Measurements from ENCODE around the gene RNF126.

RNF126 gene

DNA sequence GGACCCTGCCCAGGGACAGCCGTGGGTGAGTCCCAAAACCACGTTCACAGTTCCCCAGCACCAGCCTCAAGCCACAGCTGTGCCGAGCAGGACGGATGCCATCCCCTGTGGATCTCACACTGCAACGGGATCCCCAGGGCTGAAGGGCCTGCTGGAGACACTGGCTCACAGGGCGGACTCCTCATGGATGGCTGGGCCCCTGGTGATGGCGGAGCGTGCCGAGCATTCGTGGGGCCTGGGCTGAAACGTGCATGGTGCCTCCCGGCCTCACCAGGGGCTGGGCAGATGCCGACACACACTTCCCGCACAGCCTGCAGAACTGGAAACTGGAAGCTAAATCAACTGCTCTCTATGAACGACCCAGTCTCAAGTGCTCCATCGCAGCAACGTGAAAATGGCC is 9.6 kb downstream of the RNF126 start:
- H3K18ac ChIP-seq (ENCODE audit: low read length) = no peak overlapping the region
- WGBS, 2 donors (ENCODE audit: extremely low coverage in 2 of 2, insufficient read length in 2 of 2, insufficient replicate concordance in 1 of 2) = no CpG with 5 or more reads among the region's 17 CpGs
- no peak overlapping the region for H4K8ac ChIP-seq (ENCODE audit: low read depth, low read length)
- no peak overlapping the region for H3K4me2 ChIP-seq (ENCODE audit: insufficient read depth, low read length, poor library complexity, severe bottlenecking)
- H2BK15ac ChIP-seq (ENCODE audit: low read length) = no peak overlapping the region
- no peak for DNase-seq (ENCODE audit: low spot score)
- peak overlapping the region; percentile 13 for H2AK5ac ChIP-seq (ENCODE audit: low read depth, low read length)
- peak overlapping the region; percentile 65 for H3K23ac ChIP-seq (ENCODE audit: low read depth, low read length, poor library complexity)
- no peaks in the 10 kb centered on the region for H3K9me3 ChIP-seq (replicated peaks in 1 of 2; ENCODE audit: control insufficient read depth in 2 of 2, insufficient read depth in 1 of 2, low read depth in 1 of 2, low read length in 2 of 2)
- peaks cover 8 to 69% of the 10 kb centered on the region in 2 donors for H3K36me3 ChIP-seq (replicated peaks in 1 of 2; ENCODE audit: control insufficient read depth in 2 of 2, insufficient read depth in 2 of 2, low read length in 2 of 2)
- no peak overlapping the region for H3K9ac ChIP-seq (ENCODE audit: low read depth, low read length, poor library complexity)
- no peaks in the 10 kb centered on the region for H3K4me1 ChIP-seq (ENCODE audit: control insufficient read depth in 2 of 2, insufficient read depth in 1 of 2, low read depth in 1 of 2, low read length in 2 of 2)
- no peak overlapping the region for H2BK12ac ChIP-seq (ENCODE audit: low read length)
- H2BK120ac ChIP-seq (ENCODE audit: low read depth, low read length) = no peak overlapping the region
- no peak overlapping the region for H4K91ac ChIP-seq (ENCODE audit: low read depth, low read length, poor library complexity)
- H3K27ac ChIP-seq (replicated peaks; ENCODE audit: low read length) = no peak overlapping the region
- no peak overlapping the region for H3K14ac ChIP-seq (ENCODE audit: low read length)
- peaks cover 51% of the 10 kb centered on the region for H3K79me1 ChIP-seq (ENCODE audit: low read depth, low read length)
- H2AFZ ChIP-seq (ENCODE audit: low read length) = no peak overlapping the region
- H3K4me3 ChIP-seq (ENCODE audit: low read length in 2 of 2) = no peak overlapping the region
- H3K4ac ChIP-seq (ENCODE audit: low read length) = no peak overlapping the region
- H2BK5ac ChIP-seq (ENCODE audit: low read length) = peak overlapping the region; percentile 24
- H3K27me3 ChIP-seq (ENCODE audit: control insufficient read depth in 3 of 3, insufficient read depth in 3 of 3, low read depth in 1 of 3, low read length in 3 of 3) = no peaks in the 10 kb centered on the region

GRCh38 chr19:652467-653389 is 10.3 kb downstream of the RNF126 start:
- Histone ChIP-seq H3K18ac (ENCODE audit: low read length) (no peak overlapping the region), H3K9ac (ENCODE audit: low read depth, low read length, poor library complexity) (peak overlapping the region; percentile 30), H2BK12ac (ENCODE audit: low read length) (no peak overlapping the region), H4K91ac (ENCODE audit: low read depth, low read length, poor library complexity) (no peak overlapping the region), H2BK15ac (ENCODE audit: low read length) (no peak overlapping the region), H3K9me3 (replicated peaks in 1 of 2; ENCODE audit: control insufficient read depth in 2 of 2, insufficient read depth in 1 of 2, low read depth in 1 of 2, low read length in 2 of 2) (no peaks in the 10 kb centered on the region), H3K27ac (replicated peaks; ENCODE audit: low read length) (no peak overlapping the region), H3K36me3 (replicated peaks in 1 of 2; ENCODE audit: control insufficient read depth in 2 of 2, insufficient read depth in 2 of 2, low read length in 2 of 2) (peaks cover 11 to 68% of the 10 kb centered on the region in 2 donors), H3K14ac (ENCODE audit: low read length) (no peak overlapping the region), H3K23ac (ENCODE audit: low read depth, low read length, poor library complexity) (peak overlapping the region; percentile 65), H3K4ac (ENCODE audit: low read length) (no peak overlapping the region), H2BK120ac (ENCODE audit: low read depth, low read length) (no peak overlapping the region), H3K79me1 (ENCODE audit: low read depth, low read length) (peaks cover 47% of the 10 kb centered on the region), H4K8ac (ENCODE audit: low read depth, low read length) (no peak overlapping the region), H3K4me3 (ENCODE audit: low read length in 2 of 2) (no peak overlapping the region), H3K4me1 (ENCODE audit: control insufficient read depth in 2 of 2, insufficient read depth in 1 of 2, low read depth in 1 of 2, low read length in 2 of 2) (no peaks in the 10 kb centered on the region), H2AFZ (ENCODE audit: low read length) (no peak overlapping the region), H3K27me3 (ENCODE audit: control insufficient read depth in 3 of 3, insufficient read depth in 3 of 3, low read depth in 1 of 3, low read length in 3 of 3) (no peaks in the 10 kb centered on the region), H2BK5ac (ENCODE audit: low read length) (no peak overlapping the region), H3K4me2 (ENCODE audit: insufficient read depth, low read length, poor library complexity, severe bottlenecking) (no peak overlapping the region), H2AK5ac (ENCODE audit: low read depth, low read length) (no peak overlapping the region)
- WGBS, 2 donors (ENCODE audit: extremely low coverage in 2 of 2, insufficient read length in 2 of 2, insufficient replicate concordance in 1 of 2) = no CpG with 5 or more reads among the region's 54 CpGs
- DNase-seq (ENCODE audit: low spot score) = no peak

- no CpG with 5 or more reads among the region's 24 CpGs for WGBS, 2 donors (ENCODE audit: extremely low coverage in 2 of 2, insufficient read length in 2 of 2, insufficient replicate concordance in 1 of 2)
- no peak overlapping the region for H3K18ac ChIP-seq (ENCODE audit: low read length)
Observed at GRCh38 chr19:651991-652390, 11.0 kb downstream of the RNF126 start.

DNA sequence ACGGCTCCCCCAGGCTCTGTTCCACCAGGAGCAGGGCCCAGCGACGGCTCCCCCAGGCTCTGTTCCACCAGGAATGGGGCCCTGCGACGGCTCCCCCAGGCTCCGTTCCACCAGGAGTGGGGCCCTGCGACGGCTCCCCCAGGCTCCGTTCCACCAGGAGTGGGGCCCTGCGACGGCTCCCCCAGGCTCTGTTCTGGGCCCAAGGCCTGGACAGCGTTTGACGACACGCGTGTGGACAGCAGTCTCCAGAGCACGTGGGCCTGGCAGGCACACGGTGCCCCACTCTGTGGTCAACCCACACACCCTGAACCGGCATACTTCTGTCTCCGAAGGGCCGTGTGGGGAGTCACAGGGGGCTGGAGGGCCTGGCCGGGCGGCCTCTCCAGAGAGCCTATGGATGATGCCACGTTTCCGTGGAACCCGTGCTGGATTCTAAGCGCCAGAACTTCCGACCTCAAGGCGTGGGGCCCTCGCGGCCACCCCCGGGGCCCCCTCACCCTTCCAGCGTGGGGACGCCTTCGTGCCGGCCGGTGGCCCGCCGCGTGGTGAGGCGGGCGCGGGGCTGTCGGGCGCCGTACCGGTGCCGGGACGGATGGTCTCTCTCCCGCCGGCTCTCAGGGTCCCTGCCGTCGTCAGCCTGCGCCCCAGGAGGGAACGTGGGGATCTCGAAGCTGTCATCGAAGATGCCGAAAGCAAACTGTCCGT is 11.7 kb downstream of the RNF126 start:
- no peak overlapping the region for H2BK15ac ChIP-seq (ENCODE audit: low read length)
- no peak overlapping the region for H2AK5ac ChIP-seq (ENCODE audit: low read depth, low read length)
- H3K79me1 ChIP-seq (ENCODE audit: low read depth, low read length) = peaks cover 39% of the 10 kb centered on the region
- H3K23ac ChIP-seq (ENCODE audit: low read depth, low read length, poor library complexity) = no peak overlapping the region
- no peaks in the 10 kb centered on the region for H3K27me3 ChIP-seq (ENCODE audit: control insufficient read depth in 3 of 3, insufficient read depth in 3 of 3, low read depth in 1 of 3, low read length in 3 of 3)
- H2AFZ ChIP-seq (ENCODE audit: low read length) = no peak overlapping the region
- no peak overlapping the region for H3K4me2 ChIP-seq (ENCODE audit: insufficient read depth, low read length, poor library complexity, severe bottlenecking)
- WGBS, 2 donors (ENCODE audit: extremely low coverage in 2 of 2, insufficient read length in 2 of 2, insufficient replicate concordance in 1 of 2) = no CpG with 5 or more reads among the region's 58 CpGs
- H3K14ac ChIP-seq (ENCODE audit: low read length) = no peak overlapping the region
- no peak overlapping the region for H4K8ac ChIP-seq (ENCODE audit: low read depth, low read length)
- no peak overlapping the region for H2BK12ac ChIP-seq (ENCODE audit: low read length)
- H3K36me3 ChIP-seq (replicated peaks in 1 of 2; ENCODE audit: control insufficient read depth in 2 of 2, insufficient read depth in 2 of 2, low read length in 2 of 2) = peaks cover 15 to 77% of the 10 kb centered on the region in 2 donors
- H3K27ac ChIP-seq (replicated peaks; ENCODE audit: low read length) = no peak overlapping the region
- no peaks in the 10 kb centered on the region for H3K9me3 ChIP-seq (replicated peaks in 1 of 2; ENCODE audit: control insufficient read depth in 2 of 2, insufficient read depth in 1 of 2, low read depth in 1 of 2, low read length in 2 of 2)
- H2BK120ac ChIP-seq (ENCODE audit: low read depth, low read length) = no peak overlapping the region
- H3K4me1 ChIP-seq (ENCODE audit: control insufficient read depth in 2 of 2, insufficient read depth in 1 of 2, low read depth in 1 of 2, low read length in 2 of 2) = no peaks in the 10 kb centered on the region
- H4K91ac ChIP-seq (ENCODE audit: low read depth, low read length, poor library complexity) = no peak overlapping the region
- no peak overlapping the region for H2BK5ac ChIP-seq (ENCODE audit: low read length)
- H3K9ac ChIP-seq (ENCODE audit: low read depth, low read length, poor library complexity) = no peak overlapping the region
- H3K18ac ChIP-seq (ENCODE audit: low read length) = no peak overlapping the region
- no peak for DNase-seq (ENCODE audit: low spot score)
- H3K4me3 ChIP-seq (ENCODE audit: low read length in 2 of 2) = no peak overlapping the region
- no peak overlapping the region for H3K4ac ChIP-seq (ENCODE audit: low read length)

More at GRCh38 chr19:651991-652390, 11.0 kb downstream of the RNF126 start:
- Histone ChIP-seq H3K36me3 (replicated peaks in 1 of 2; ENCODE audit: control insufficient read depth in 2 of 2, insufficient read depth in 2 of 2, low read length in 2 of 2) (peaks cover 11 to 71% of the 10 kb centered on the region in 2 donors), H3K14ac (ENCODE audit: low read length) (no peak overlapping the region), H3K23ac (ENCODE audit: low read depth, low read length, poor library complexity) (no peak overlapping the region), H3K27me3 (ENCODE audit: control insufficient read depth in 3 of 3, insufficient read depth in 3 of 3, low read depth in 1 of 3, low read length in 3 of 3) (no peaks in the 10 kb centered on the region), H4K8ac (ENCODE audit: low read depth, low read length) (no peak overlapping the region), H2AK5ac (ENCODE audit: low read depth, low read length) (no peak overlapping the region), H3K9ac (ENCODE audit: low read depth, low read length, poor library complexity) (peak overlapping the region; percentile 44), H3K79me1 (ENCODE audit: low read depth, low read length) (peaks cover 42% of the 10 kb centered on the region), H2BK12ac (ENCODE audit: low read length) (no peak overlapping the region), H3K4me1 (ENCODE audit: control insufficient read depth in 2 of 2, insufficient read depth in 1 of 2, low read depth in 1 of 2, low read length in 2 of 2) (no peaks in the 10 kb centered on the region), H4K91ac (ENCODE audit: low read depth, low read length, poor library complexity) (no peak overlapping the region), H2BK5ac (ENCODE audit: low read length) (no peak overlapping the region), H2BK15ac (ENCODE audit: low read length) (no peak overlapping the region), H3K4me3 (ENCODE audit: low read length in 2 of 2) (no peak overlapping the region), H3K9me3 (replicated peaks in 1 of 2; ENCODE audit: control insufficient read depth in 2 of 2, insufficient read depth in 1 of 2, low read depth in 1 of 2, low read length in 2 of 2) (no peaks in the 10 kb centered on the region), H2AFZ (ENCODE audit: low read length) (no peak overlapping the region), H3K4ac (ENCODE audit: low read length) (no peak overlapping the region), H3K27ac (replicated peaks; ENCODE audit: low read length) (no peak overlapping the region), H3K4me2 (ENCODE audit: insufficient read depth, low read length, poor library complexity, severe bottlenecking) (no peak overlapping the region), H2BK120ac (ENCODE audit: low read depth, low read length) (no peak overlapping the region)
- DNase-seq (ENCODE audit: low spot score) = no peak
